HepG2 (cell line): ENCODE measurements around the gene SF1. TPM values are rescaled to one million over a fixed set of nuclear protein-coding genes. Genes with fewer than 3 reads are reported as not detected.
A peak's percentile ranks its signal among the peaks of the same experiment; 100 is the strongest.

Source experiments
- ATAC-seq: fragments of 200-7000 bp; cut with Tn5 transposase; 3 replicates; pipeline ENCODE4 v1.9.1; 2020; ENCODE audit warnings: mild to moderate bottlenecking, moderate library complexity
- BruUV-seq: library from RNA; stranded (reverse); fragments of 400-500 nt; replicated peaks from 2 replicates; lab custom pipeline; 2021; lab: Mats Ljungman, UMichigan
- CTCF ChIA-PET: fragments of 300-600 bp; formaldehyde crosslinking; extraction: SDS; loops from one replicate; lab custom pipeline; 2021; ENCODE audit warnings: low total read pairs, inconsistent platforms, low intra/inter-chr PET ratio; lab: Yijun Ruan, JAX
- POLR2A ChIA-PET: fragments of 350-600 bp; sonication (Branson Sonifier 250); formaldehyde crosslinking; loops from one replicate; lab custom pipeline; 2020; ENCODE audit warnings: antibody characterized with exemption, inconsistent platforms; lab: Yijun Ruan, JAX
- DNase-seq: peaks from one replicate; pipeline ENCODE4 v3.0.0-alpha.2; 2015; ENCODE audit warnings: low spot score
- FAIRE-seq: peaks from 3 replicates; lab custom pipeline; 2011; peaks lifted over from hg19 to GRCh38; lab: Jason Lieb, UNC
- H2AFZ ChIP-seq: one replicate; pipeline ENCODE4 v1.6.1; 2011; ENCODE audit warnings: low read length, inconsistent platforms
- H3K27ac ChIP-seq: fragments of 300-600 bp; 3 replicates; pipeline ENCODE4 v1.8.0; 2011; ENCODE audit warnings: mixed run types, mild to moderate bottlenecking, mixed read lengths, low read length, inconsistent platforms; ENCODE audit not compliant: insufficient read depth; ENCODE audit errors: extremely low read length
- H3K27me3 ChIP-seq, 2 experiments: fragments of 200-600 bp in 1 of 2; 2 replicates in 1 of 2; 3 replicates in 1 of 2; pipeline versions ENCODE4 v1.6.0 to v1.8.0; 2011; ENCODE audit warnings: low read length in 2 of 2, mild to moderate bottlenecking in 2 of 2, moderate library complexity in 2 of 2, inconsistent platforms in 1 of 2; ENCODE audit not compliant: insufficient read depth in 2 of 2, control insufficient read depth in 1 of 2
- H3K36me3 ChIP-seq, 2 experiments: fragments of 200-600 bp in 1 of 2; replicated peaks in 1 of 2; 2 replicates in 1 of 2; 3 replicates in 1 of 2; pipeline versions ENCODE4 v1.5.1 to v1.8.0; 2011; ENCODE audit warnings: low read length in 2 of 2, inconsistent platforms in 1 of 2; ENCODE audit not compliant: insufficient read depth in 2 of 2, control insufficient read depth in 1 of 2
- H3K4me1 ChIP-seq: 2 replicates; pipeline ENCODE4 v1.5.1; 2012; ENCODE audit warnings: low read length, inconsistent platforms; ENCODE audit not compliant: insufficient read depth
- H3K4me2 ChIP-seq: 2 replicates; pipeline ENCODE4 v1.6.0; 2011; ENCODE audit warnings: low read depth, low read length, inconsistent platforms
- H3K4me3 ChIP-seq, 3 experiments: fragments of 200-600 bp in 1 of 3; sonication (generic), shearing (Covaris generic) in 1 of 3; replicated peaks in 1 of 3; 2 replicates each; pipeline ENCODE4 v1.5.1; 2011 to 2016; ENCODE audit warnings: low read length in 3 of 3, inconsistent platforms in 2 of 3, low read depth in 2 of 3, mild to moderate bottlenecking in 2 of 3, control low read depth in 1 of 3, mixed read lengths in 1 of 3; ENCODE audit not compliant: insufficient read depth in 1 of 3
- H3K79me2 ChIP-seq: one replicate; pipeline ENCODE4 v1.6.1; 2011; ENCODE audit warnings: low read length, inconsistent platforms; ENCODE audit not compliant: insufficient read depth
- H3K9ac ChIP-seq: 2 replicates; pipeline ENCODE4 v1.6.0; 2011; ENCODE audit warnings: mild to moderate bottlenecking, low read depth, low read length, inconsistent platforms; ENCODE audit not compliant: insufficient read depth
- H3K9me3 ChIP-seq: 2 replicates; pipeline ENCODE4 v1.5.1; 2012; ENCODE audit warnings: mild to moderate bottlenecking, low read length
- H4K20me1 ChIP-seq: 2 replicates; pipeline ENCODE4 v1.6.0; 2011; ENCODE audit warnings: inconsistent platforms, mild to moderate bottlenecking, low read length, moderate library complexity; ENCODE audit not compliant: insufficient read depth
- FOSL1 ChIP-seq: sonication (generic); formaldehyde crosslinking; IDR thresholded peaks from 2 replicates; pipeline ENCODE4 v1.9.0; 2021; ENCODE audit warnings: missing genetic modification reagents, borderline replicate concordance
- MEIS2 ChIP-seq: sonication (generic); formaldehyde crosslinking; IDR thresholded peaks from 2 replicates; pipeline ENCODE4 v1.9.0; 2021; ENCODE audit warnings: mild to moderate bottlenecking, missing genetic modification reagents
- TERF1 ChIP-seq: sonication (generic); formaldehyde crosslinking; IDR thresholded peaks from 2 replicates; pipeline ENCODE4 v1.8.0; 2022; ENCODE audit warnings: mild to moderate bottlenecking, missing genetic modification reagents, moderate library complexity
- ZNF282 ChIP-seq: fragments of 450-650 bp; IDR thresholded peaks from 2 replicates; pipeline ENCODE4 v1.6.1; 2018; ENCODE audit not compliant: partially characterized antibody
- ZNF768 ChIP-seq: sonication (generic); formaldehyde crosslinking; IDR thresholded peaks from 2 replicates; pipeline ENCODE4 v1.4.0; 2020; ENCODE audit warnings: missing genetic modification reagents
- ZNF790 ChIP-seq: sonication (generic); formaldehyde crosslinking; IDR thresholded peaks from 2 replicates; pipeline ENCODE4 v1.8.0; 2022; ENCODE audit warnings: missing genetic modification reagents, mild to moderate bottlenecking, borderline replicate concordance
- WGBS: methylation state at CpG from one replicate; pipeline ENCODE4 v1.1.6; 2017; ENCODE audit warnings: low lambda C conversion rate; 5-methylcytosine and 5-hydroxymethylcytosine counted together
- in situ Hi-C: cut with HindIII; loops from 2 replicates; pipeline ENCODE4 v1.10.0; 2017; ENCODE audit warnings: low pct_unique_long_range_greater_than_20kb; ENCODE audit not compliant: extremely low pct_ligation_motif_present
- intact Hi-C: fragments of 100-400 bp; cut with micrococcal nuclease; formaldehyde crosslinking; loops from one replicate; pipeline ENCODE4 v1.10.0; 2022; ENCODE audit not compliant: unreplicated experiment
- polyA plus RNA-seq, 8 experiments: library from polyadenylated mRNA; depleted of rRNA in 3 of 8; stranded (reverse) in 7 of 8; unstranded in 1 of 8; fragments of >200 nt; fragmentation: Illumina TruSeq in 4 of 8; extraction: Trizol in 4 of 8; gene quantifications; 2 replicates each; pipeline versions ENCODE4 v1.2.1 to v1.2.3, GENCODE V29; 2011 to 2016; ENCODE audit warnings: low read depth in 4 of 8, missing spikeins in 1 of 8, mixed read lengths in 1 of 8; ENCODE audit not compliant: insufficient read depth in 1 of 8
- total RNA-seq, 5 experiments: library from RNA; depleted of rRNA; stranded (reverse); fragments of >200 nt; fragmentation: Illumina TruSeq; extraction: Trizol; gene quantifications; 2 replicates each; pipeline ENCODE4 v1.2.3, GENCODE V29; 2016; ENCODE audit warnings: low read depth in 1 of 5

The SF1 gene
- total and polyA plus RNA-seq, 2 of the 13 experiments (the other 11 are each of a cell fraction or from before 2014, with no cell fraction given): 55.5 to 70.4 TPM

- in situ Hi-C loops (no loop called here), intact Hi-C loops (no loop called here)
- H3K27ac ChIP-seq: no peak overlapping the region
- FAIRE-seq: no peak
- peaks cover 7 to 76% of the 10 kb centered on the region in 2 experiments; a peak in 4 of 5 replicates for H3K27me3 ChIP-seq
- H3K36me3 ChIP-seq: no peaks in the 10 kb centered on the region
- H3K9me3 ChIP-seq: no peaks in the 10 kb centered on the region
- peaks cover 5% of the 10 kb centered on the region for H3K4me1 ChIP-seq
- H3K4me2 ChIP-seq: no peak overlapping the region
- no peak overlapping the region for H3K4me3 ChIP-seq
- H2AFZ ChIP-seq: no peak overlapping the region
- H4K20me1 ChIP-seq: no peaks in the 10 kb centered on the region
- H3K79me2 ChIP-seq: no peaks in the 10 kb centered on the region
- DNase-seq: no peak
- no peak overlapping the region for H3K9ac ChIP-seq
- BruUV-seq: no TSS peak
- TF ChIP-seq ZNF790 (CRISPR knock-in tag) (no peak), ZNF768 (CRISPR knock-in tag) (peak; percentile 83)
- ChIA-PET CTCF (no interaction called here), POLR2A (no interaction called here)
- 16% methylated on average over 4 of the region's 4 CpGs for WGBS
- no peak for ATAC-seq
Measured at GRCh38 chr11:64718780-64719124, 59.6 kb downstream of the SF1 start.

- Histone ChIP-seq H3K9me3 (no peaks in the 10 kb centered on the region), H3K36me3 (no peaks in the 10 kb centered on the region)
- BruUV-seq: no TSS peak
- TF ChIP-seq FOSL1 (CRISPR knock-in tag): no peak
- TF ChIP-seq ZNF282: no peak
- TF ChIP-seq MEIS2 (CRISPR knock-in tag): no peak
- no peak for TF ChIP-seq TERF1 (CRISPR knock-in tag)
- TF ChIP-seq, all 625 proteins: peak for 0
- H3K27me3 ChIP-seq: peaks cover 7 to 77% of the 10 kb centered on the region in 2 experiments; a peak in 4 of 5 replicates
- ChIA-PET CTCF (no interaction called here), POLR2A (no interaction called here)
- ATAC-seq (no peak), DNase-seq (no peak), FAIRE-seq (no peak)
- intact Hi-C loops: no loop called here
- H3K4me2 ChIP-seq: no peak overlapping the region
- in situ Hi-C loops: no loop called here
- H3K4me1 ChIP-seq: no peaks in the 10 kb centered on the region
- no peak overlapping the region for H3K9ac ChIP-seq
- H3K79me2 ChIP-seq: no peaks in the 10 kb centered on the region
- 7% methylated on average over 12 of the region's 15 CpGs for WGBS
- no peaks in the 10 kb centered on the region for H4K20me1 ChIP-seq
- no peak overlapping the region for H2AFZ ChIP-seq
- no peak overlapping the region for H3K4me3 ChIP-seq
- no peak overlapping the region for H3K27ac ChIP-seq
Measured at GRCh38 chr11:64718084-64718779, 60.1 kb downstream of the SF1 start.
